ENCODE results near the gene ARIH1.
"Not testable (repeated sequence)": the region's sequence is repeated elsewhere in the genome, so short reads cannot be mapped to it uniquely, and the experiment has no call there.

Gene ARIH1

GRCh38 chr15:72616491-72617210 lies 142.5 kb downstream of the ARIH1 start:
- Histone ChIP-seq H3K4me3 (ENCODE audit: severe bottlenecking) (no peak overlapping the region), H3K27me3 (ENCODE audit: insufficient read depth, poor library complexity, severe bottlenecking) (no peaks in the 10 kb centered on the region), H3K9me3 (ENCODE audit: severe bottlenecking) (no peaks in the 10 kb centered on the region), H3K4me1 (ENCODE audit: insufficient read depth, poor library complexity, severe bottlenecking) (no peaks in the 10 kb centered on the region), H3K36me3 (ENCODE audit: low read depth) (no peaks in the 10 kb centered on the region), H3K27ac (ENCODE audit: poor library complexity, severe bottlenecking) (no peak overlapping the region)
- DNase-seq (ENCODE audit: low spot score) = no peak
- TF ChIP-seq, protein P1, sequence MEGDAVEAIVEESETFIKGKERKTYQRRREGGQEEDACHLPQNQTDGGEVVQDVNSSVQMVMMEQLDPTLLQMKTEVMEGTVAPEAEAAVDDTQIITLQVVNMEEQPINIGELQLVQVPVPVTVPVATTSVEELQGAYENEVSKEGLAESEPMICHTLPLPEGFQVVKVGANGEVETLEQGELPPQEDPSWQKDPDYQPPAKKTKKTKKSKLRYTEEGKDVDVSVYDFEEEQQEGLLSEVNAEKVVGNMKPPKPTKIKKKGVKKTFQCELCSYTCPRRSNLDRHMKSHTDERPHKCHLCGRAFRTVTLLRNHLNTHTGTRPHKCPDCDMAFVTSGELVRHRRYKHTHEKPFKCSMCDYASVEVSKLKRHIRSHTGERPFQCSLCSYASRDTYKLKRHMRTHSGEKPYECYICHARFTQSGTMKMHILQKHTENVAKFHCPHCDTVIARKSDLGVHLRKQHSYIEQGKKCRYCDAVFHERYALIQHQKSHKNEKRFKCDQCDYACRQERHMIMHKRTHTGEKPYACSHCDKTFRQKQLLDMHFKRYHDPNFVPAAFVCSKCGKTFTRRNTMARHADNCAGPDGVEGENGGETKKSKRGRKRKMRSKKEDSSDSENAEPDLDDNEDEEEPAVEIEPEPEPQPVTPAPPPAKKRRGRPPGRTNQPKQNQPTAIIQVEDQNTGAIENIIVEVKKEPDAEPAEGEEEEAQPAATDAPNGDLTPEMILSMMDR (IDR thresholded peaks at IDR 0.05; ENCODE audit: poor library complexity, severe bottlenecking) = no peak
- no peak for ATAC-seq (ENCODE audit: low read depth)

DNA sequence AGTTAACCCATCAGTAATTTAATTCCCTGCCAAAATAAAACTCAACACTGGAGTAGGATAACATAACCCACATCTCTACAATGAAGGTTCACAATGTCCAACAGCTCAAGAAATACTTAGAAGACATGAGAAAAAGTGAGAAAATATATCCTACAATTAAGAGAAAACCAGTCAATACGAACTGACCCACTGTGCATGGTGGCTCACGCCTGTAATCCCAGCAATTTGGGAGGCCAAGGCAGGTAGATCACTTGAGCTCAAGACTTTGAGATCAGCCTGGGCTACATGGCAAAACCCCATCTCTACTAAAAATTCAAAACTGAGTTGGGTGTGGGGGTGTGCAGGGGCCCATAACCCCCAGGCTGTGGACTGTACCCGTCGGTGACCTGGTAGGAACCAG lies 149.7 kb downstream of the ARIH1 start:
- H3K36me3 ChIP-seq (ENCODE audit: low read depth); H3K4me3 ChIP-seq (ENCODE audit: severe bottlenecking); DNase-seq (ENCODE audit: low spot score); H3K27me3 ChIP-seq (ENCODE audit: insufficient read depth, poor library complexity, severe bottlenecking); H3K4me1 ChIP-seq (ENCODE audit: insufficient read depth, poor library complexity, severe bottlenecking); ATAC-seq (ENCODE audit: low read depth); H3K27ac ChIP-seq (ENCODE audit: poor library complexity, severe bottlenecking); H3K9me3 ChIP-seq (ENCODE audit: severe bottlenecking): not testable (repeated sequence)

DNA sequence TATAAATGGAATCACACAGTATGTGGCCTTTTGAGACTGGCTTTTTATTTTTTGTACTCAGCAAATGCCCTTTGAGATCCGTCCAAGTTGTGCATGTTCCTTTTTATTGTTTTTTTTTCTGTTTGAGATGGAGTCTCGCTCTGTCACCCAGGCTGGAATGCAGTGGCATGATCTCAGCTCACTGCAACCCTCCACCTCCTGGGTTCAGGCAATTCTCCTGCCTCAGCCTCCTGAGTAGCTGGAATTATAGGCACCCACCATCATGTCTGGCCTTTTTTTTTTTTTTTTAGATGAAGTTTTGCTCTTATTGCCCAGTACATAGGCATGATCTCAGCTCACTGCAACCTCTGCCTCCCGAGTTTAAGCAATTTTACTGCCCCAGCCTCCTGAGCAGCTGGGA lies 152.0 kb downstream of the ARIH1 start:
- not testable (repeated sequence) for H3K27me3 ChIP-seq (ENCODE audit: insufficient read depth, poor library complexity, severe bottlenecking); H3K4me1 ChIP-seq (ENCODE audit: insufficient read depth, poor library complexity, severe bottlenecking); DNase-seq (ENCODE audit: low spot score); H3K36me3 ChIP-seq (ENCODE audit: low read depth); ATAC-seq (ENCODE audit: low read depth); H3K27ac ChIP-seq (ENCODE audit: poor library complexity, severe bottlenecking); H3K9me3 ChIP-seq (ENCODE audit: severe bottlenecking); H3K4me3 ChIP-seq (ENCODE audit: severe bottlenecking)

- H3K27me3 ChIP-seq (ENCODE audit: insufficient read depth, poor library complexity, severe bottlenecking); DNase-seq (ENCODE audit: low spot score); H3K4me3 ChIP-seq (ENCODE audit: severe bottlenecking); H3K4me1 ChIP-seq (ENCODE audit: insufficient read depth, poor library complexity, severe bottlenecking); H3K36me3 ChIP-seq (ENCODE audit: low read depth); H3K9me3 ChIP-seq (ENCODE audit: severe bottlenecking); H3K27ac ChIP-seq (ENCODE audit: poor library complexity, severe bottlenecking); ATAC-seq (ENCODE audit: low read depth): not testable (repeated sequence)
- TF ChIP-seq, protein P1 (IDR thresholded peaks at IDR 0.05; ENCODE audit: poor library complexity, severe bottlenecking) = peak; percentile 10
Measured at GRCh38 chr15:72628249-72629067, 154.3 kb downstream of the ARIH1 start.

- not testable (repeated sequence) for H3K27ac ChIP-seq (ENCODE audit: poor library complexity, severe bottlenecking); H3K27me3 ChIP-seq (ENCODE audit: insufficient read depth, poor library complexity, severe bottlenecking); H3K4me1 ChIP-seq (ENCODE audit: insufficient read depth, poor library complexity, severe bottlenecking); H3K4me3 ChIP-seq (ENCODE audit: severe bottlenecking); H3K36me3 ChIP-seq (ENCODE audit: low read depth); H3K9me3 ChIP-seq (ENCODE audit: severe bottlenecking); ATAC-seq (ENCODE audit: low read depth); DNase-seq (ENCODE audit: low spot score)
Measured at GRCh38 chr15:72629068-72629570, 155.0 kb downstream of the ARIH1 start.

GRCh38 chr15:72636519-72637282 lies 162.6 kb downstream of the ARIH1 start:
- H3K36me3 ChIP-seq (ENCODE audit: low read depth); H3K27ac ChIP-seq (ENCODE audit: poor library complexity, severe bottlenecking); H3K27me3 ChIP-seq (ENCODE audit: insufficient read depth, poor library complexity, severe bottlenecking); H3K9me3 ChIP-seq (ENCODE audit: severe bottlenecking); H3K4me3 ChIP-seq (ENCODE audit: severe bottlenecking); H3K4me1 ChIP-seq (ENCODE audit: insufficient read depth, poor library complexity, severe bottlenecking): not testable (repeated sequence)
- ATAC-seq (ENCODE audit: low read depth) = peak; percentile 80
- DNase-seq (ENCODE audit: low spot score) = peak; percentile 76

GRCh38 chr15:72639759-72640483 lies 165.8 kb downstream of the ARIH1 start:
- not testable (repeated sequence) for H3K27ac ChIP-seq (ENCODE audit: poor library complexity, severe bottlenecking); H3K36me3 ChIP-seq (ENCODE audit: low read depth); H3K9me3 ChIP-seq (ENCODE audit: severe bottlenecking); H3K4me1 ChIP-seq (ENCODE audit: insufficient read depth, poor library complexity, severe bottlenecking); DNase-seq (ENCODE audit: low spot score); H3K27me3 ChIP-seq (ENCODE audit: insufficient read depth, poor library complexity, severe bottlenecking); H3K4me3 ChIP-seq (ENCODE audit: severe bottlenecking); ATAC-seq (ENCODE audit: low read depth)

DNA sequence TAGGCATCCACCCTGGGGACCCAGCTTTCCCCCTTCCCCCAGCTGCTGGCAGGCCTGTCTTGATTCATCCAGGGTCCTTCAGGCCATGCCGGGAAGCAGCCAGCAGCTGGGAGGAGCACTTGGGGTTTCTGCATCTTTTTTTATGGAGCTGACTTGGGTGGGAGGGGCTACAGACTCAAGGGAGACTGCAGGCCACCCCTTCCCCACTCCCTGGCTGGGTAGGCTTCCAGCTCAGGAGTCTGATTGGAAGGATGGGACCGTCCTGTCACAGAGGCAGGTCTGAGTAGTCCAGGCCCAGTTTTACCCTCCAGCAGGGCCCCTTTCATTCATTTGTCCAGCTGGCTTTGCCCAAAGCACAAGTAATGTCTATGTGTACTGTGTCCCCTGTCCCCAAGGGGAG lies 168.1 kb downstream of the ARIH1 start:
- not testable (repeated sequence) for H3K4me3 ChIP-seq (ENCODE audit: severe bottlenecking); H3K4me1 ChIP-seq (ENCODE audit: insufficient read depth, poor library complexity, severe bottlenecking); DNase-seq (ENCODE audit: low spot score); H3K27me3 ChIP-seq (ENCODE audit: insufficient read depth, poor library complexity, severe bottlenecking); H3K9me3 ChIP-seq (ENCODE audit: severe bottlenecking); ATAC-seq (ENCODE audit: low read depth); H3K36me3 ChIP-seq (ENCODE audit: low read depth); H3K27ac ChIP-seq (ENCODE audit: poor library complexity, severe bottlenecking)

All from RWPE2 (cell line).